Measurements from ENCODE around the gene MTO1. TPM values are rescaled to one million over a fixed set of nuclear protein-coding genes. Genes with fewer than 3 reads are reported as not detected.
"Not testable (repeated sequence)": the region's sequence is repeated elsewhere in the genome, so short reads cannot be mapped to it uniquely, and the experiment has no call there.

Gene MTO1
- total RNA-seq, 1 donor from 2014 or later = 27.9 TPM

DNA sequence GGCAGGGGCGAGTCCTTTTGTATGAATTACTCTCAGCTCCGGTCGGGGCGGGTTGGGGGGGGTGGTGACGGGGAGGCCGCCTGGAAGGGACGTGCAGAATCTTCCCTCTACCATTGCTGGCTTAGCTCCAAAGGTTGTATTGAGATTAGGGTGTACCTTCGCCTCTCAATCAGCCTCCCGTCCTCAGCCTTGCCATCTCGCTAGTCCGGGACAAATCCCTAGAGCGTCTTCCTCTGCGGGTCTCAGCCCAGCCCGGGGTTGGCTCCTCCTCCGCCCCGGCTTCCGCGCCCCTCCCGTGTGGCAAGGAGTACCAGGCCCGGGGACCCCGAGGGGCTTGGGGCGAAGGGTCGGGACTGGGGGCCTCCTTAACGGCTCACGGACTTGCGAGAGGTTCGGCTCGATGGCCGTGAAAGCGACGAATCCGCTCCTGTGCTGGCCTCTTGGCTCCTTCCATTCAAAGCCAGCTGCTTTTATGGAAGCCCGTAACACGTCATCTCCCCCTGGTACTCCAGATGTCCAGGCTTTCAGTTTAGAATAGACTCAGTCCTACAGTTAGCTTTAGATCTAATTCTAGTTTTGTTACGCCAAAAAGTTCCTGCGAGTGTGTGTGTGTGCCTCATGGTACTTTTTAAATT is 59.9 kb downstream of the MTO1 start:
- peaks cover 27% of the 10 kb centered on the region for H3K4me1 Mint-ChIP-seq (ENCODE audit: low read depth)
- peak overlapping the region; percentile 100 for H3K27ac Mint-ChIP-seq
- DNase-seq (ENCODE audit: low spot score) = peak; percentile 74
- peaks cover 50% of the 10 kb centered on the region for H3K36me3 Mint-ChIP-seq (ENCODE audit: low read depth)
- intact Hi-C loops (cut with micrococcal nuclease) = loop anchor here (1.0 to 10.0 kb wide), 10 partner anchors 59 to 1763 kb away; partner anchors contain the start of genes CGAS, COX7A2, KCNQ5 and MTO1
- peak overlapping the region; percentile 98 for H3K4me3 Mint-ChIP-seq (ENCODE audit: low read depth)
- no peaks in the 10 kb centered on the region for H3K9me3 Mint-ChIP-seq
- no peaks in the 10 kb centered on the region for H3K27me3 Mint-ChIP-seq (ENCODE audit: low read depth)

DNA sequence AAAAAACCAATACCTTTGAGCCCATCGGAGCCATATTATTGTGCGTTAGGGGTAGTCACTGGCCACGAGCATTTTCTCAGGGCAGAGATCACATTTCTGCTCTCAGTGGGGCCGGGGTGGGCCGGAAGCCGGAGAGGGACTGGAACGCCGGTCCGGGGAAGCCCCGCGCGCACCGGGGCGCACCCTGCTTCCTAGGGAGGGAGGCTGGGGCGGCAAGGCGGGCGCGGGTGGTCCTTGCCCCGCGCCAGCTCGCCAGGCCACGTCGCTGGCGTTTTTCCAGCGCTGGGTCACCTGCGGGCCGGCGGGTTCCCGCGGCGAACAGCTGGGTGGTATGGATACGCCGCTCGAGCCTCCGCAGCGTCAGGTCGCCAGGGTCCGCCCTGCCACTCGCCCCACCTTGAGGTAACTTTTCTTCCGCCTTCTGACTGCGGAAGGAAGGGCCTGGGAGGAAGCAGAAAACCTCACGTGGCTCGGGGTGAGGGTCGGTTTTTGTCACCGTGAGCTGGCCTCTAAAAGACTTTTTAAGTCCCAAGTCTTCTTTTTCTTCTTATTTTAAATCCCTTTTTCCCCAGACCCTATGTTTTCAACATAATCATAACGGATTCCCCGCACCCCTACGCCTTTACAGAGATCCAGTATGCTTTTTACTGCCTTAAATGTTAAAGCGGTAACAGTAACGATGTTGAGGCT is 62.0 kb downstream of the MTO1 start:
- Mint-ChIP-seq H3K27me3 (ENCODE audit: low read depth) (peaks cover 5% of the 10 kb centered on the region), H3K36me3 (ENCODE audit: low read depth) (peaks cover 28% of the 10 kb centered on the region), H3K9me3 (no peaks in the 10 kb centered on the region), H3K4me1 (ENCODE audit: low read depth) (peaks cover 14% of the 10 kb centered on the region), H3K4me3 (ENCODE audit: low read depth) (peak overlapping the region; percentile 98), H3K27ac (peak overlapping the region; percentile 100)
- intact Hi-C loops (cut with micrococcal nuclease) = loop anchor here (5.0 to 10.0 kb wide), 4 partner anchors 199 to 1761 kb away; partner anchors contain the start of genes COX7A2, KCNQ5 and TMEM30A
- DNase-seq (ENCODE audit: low spot score) = peak; percentile 78

DNA sequence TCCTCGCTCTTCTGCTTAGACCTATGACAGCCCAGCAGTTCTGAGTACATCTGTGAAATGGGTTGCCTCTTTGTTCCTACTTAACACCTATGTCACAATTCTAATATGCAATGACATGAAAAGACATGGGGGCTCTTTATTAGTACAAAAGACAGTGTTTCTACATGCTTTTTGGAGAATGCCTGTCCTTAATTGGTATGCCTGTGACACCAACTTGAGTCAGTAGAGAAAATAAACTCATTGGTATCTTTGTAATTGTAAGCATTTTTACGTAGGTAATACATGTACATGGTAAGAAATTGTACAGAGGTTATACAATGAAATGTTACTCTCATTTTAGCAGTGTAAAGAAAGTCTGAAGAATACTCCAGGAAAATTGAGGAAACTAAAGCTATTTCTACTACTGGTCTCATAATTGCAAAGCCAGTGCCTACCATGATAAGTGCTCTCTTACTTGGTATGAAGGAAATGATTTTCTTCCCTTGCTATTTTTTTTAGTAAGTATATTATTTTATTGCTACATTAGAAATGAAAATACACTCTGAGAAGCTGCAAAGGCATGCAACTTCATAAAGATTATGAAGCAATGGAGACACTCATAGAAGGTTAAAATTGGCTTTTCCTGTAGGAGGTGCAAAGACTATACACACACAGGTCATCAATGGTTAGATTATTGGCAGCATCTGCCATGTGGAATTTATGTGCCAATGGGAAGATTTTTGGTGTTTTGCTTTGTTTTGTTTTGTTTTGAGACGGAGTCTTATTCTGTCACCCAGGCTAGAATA is 64.2 kb downstream of the MTO1 start:
- H3K27ac Mint-ChIP-seq = no peak overlapping the region
- DNase-seq (ENCODE audit: low spot score) = no peak
- peaks cover 10% of the 10 kb centered on the region for H3K27me3 Mint-ChIP-seq (ENCODE audit: low read depth)
- peaks cover 7% of the 10 kb centered on the region for H3K36me3 Mint-ChIP-seq (ENCODE audit: low read depth)
- H3K4me3 Mint-ChIP-seq (ENCODE audit: low read depth) = no peak overlapping the region
- intact Hi-C loops (cut with micrococcal nuclease) = loop anchor here (10.0 kb wide), 1 partner anchor 1759 kb away; the partner anchor contains the start of gene TMEM30A
- H3K4me1 Mint-ChIP-seq (ENCODE audit: low read depth) = peaks cover 13% of the 10 kb centered on the region
- no peaks in the 10 kb centered on the region for H3K9me3 Mint-ChIP-seq

DNA sequence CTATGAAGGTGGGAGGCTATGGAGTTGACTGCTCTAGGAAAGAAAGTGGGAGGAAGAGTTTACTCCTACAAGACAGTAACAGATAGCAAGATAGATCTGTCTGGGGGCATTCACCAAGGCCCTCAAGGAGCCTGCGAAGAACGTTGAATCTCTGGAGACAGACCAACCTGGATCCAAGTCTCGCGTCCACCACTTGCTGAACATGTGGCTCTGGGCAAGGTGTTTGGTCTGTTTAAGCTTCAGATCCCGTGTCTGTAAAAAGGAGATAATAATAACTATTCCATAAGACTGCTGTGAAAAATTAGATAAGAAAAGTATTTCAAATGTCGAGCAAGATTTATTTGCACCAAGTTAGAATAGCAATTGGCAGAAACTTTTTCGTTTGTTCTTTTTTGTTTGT is 67.4 kb downstream of the MTO1 start:
- Mint-ChIP-seq H3K4me3 (ENCODE audit: low read depth) (no peak overlapping the region), H3K4me1 (ENCODE audit: low read depth) (peaks cover 5% of the 10 kb centered on the region), H3K36me3 (ENCODE audit: low read depth) (no peaks in the 10 kb centered on the region), H3K27ac (no peak overlapping the region), H3K27me3 (ENCODE audit: low read depth) (peaks cover 16% of the 10 kb centered on the region), H3K9me3 (no peaks in the 10 kb centered on the region)
- no peak for DNase-seq (ENCODE audit: low spot score)
- intact Hi-C loops (cut with micrococcal nuclease) = loop anchor here (10.0 kb wide), 1 partner anchor 1756 kb away; the partner anchor contains the start of gene TMEM30A

DNA sequence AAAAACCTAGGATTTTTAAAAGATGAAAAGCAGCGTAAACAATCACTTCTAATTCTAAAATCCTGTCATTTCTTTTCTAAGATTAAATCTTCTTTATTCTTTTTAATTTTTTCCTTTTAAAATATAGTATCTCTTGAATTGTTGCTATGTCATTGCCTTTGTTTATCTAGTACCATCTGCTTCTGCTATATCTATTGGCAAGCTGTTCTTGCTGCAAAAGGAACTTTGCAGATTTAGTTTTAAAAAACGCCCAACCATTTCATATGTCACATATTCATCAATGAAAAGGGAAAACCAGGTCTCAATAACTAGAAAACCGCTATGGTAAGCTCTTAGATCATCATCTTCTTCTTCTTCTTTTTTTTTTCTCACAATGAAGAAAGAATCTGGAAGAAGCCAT is 70.8 kb downstream of the MTO1 start:
- H3K36me3 Mint-ChIP-seq (ENCODE audit: low read depth) = no peaks in the 10 kb centered on the region
- no peaks in the 10 kb centered on the region for H3K9me3 Mint-ChIP-seq
- no peak for DNase-seq (ENCODE audit: low spot score)
- intact Hi-C loops (cut with micrococcal nuclease) = no loop called here
- H3K4me1 Mint-ChIP-seq (ENCODE audit: low read depth) = no peaks in the 10 kb centered on the region
- no peak overlapping the region for H3K4me3 Mint-ChIP-seq (ENCODE audit: low read depth)
- H3K27me3 Mint-ChIP-seq (ENCODE audit: low read depth) = peaks cover 20% of the 10 kb centered on the region
- no peak overlapping the region for H3K27ac Mint-ChIP-seq

DNA sequence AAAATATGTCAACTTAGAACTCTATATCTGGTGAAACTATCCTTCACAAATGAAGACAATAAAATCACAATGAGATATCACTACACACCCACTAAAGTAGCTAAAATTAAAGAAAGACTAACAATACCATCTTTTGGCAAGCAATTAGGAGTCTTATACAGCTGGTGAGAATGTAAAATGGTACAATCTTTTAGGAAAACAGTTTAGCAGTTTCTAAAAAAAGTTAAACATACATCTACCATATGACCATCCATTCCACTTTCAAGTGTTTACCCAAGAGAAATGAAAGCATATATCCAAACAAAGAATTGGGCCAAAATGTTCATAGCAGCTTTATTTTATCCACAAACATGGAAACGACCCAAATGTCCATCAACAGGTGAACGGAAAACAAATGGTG is 73.1 kb downstream of the MTO1 start:
- Mint-ChIP-seq H3K27me3 (ENCODE audit: low read depth) (peaks cover 11% of the 10 kb centered on the region), H3K4me1 (ENCODE audit: low read depth) (no peaks in the 10 kb centered on the region), H3K27ac (no peak overlapping the region), H3K4me3 (ENCODE audit: low read depth) (no peak overlapping the region), H3K9me3 (no peaks in the 10 kb centered on the region), H3K36me3 (ENCODE audit: low read depth) (no peaks in the 10 kb centered on the region)
- no peak for DNase-seq (ENCODE audit: low spot score)
- intact Hi-C loops (cut with micrococcal nuclease) = no loop called here

DNA sequence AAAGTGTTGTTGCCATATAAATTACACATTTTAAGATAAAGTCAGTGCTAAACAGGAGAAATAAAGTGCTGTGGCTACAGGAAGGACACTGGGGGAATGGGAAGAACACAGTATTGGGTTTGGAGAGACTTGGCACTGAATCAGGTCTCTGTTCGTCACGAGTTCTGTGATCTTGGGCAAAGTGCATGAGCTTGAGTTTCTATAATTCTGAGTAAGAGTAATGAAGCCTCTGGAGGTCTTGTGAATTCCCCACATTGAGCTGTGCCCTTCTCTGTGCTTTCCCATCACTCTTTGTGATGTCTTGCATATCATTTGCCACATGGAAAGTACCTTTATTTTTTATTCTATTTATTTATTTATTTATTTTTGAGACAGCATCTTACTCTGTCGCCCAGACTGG is 76.1 kb downstream of the MTO1 start:
- Mint-ChIP-seq H3K4me3 (ENCODE audit: low read depth) (no peak overlapping the region), H3K27me3 (ENCODE audit: low read depth) (peaks cover 8% of the 10 kb centered on the region), H3K4me1 (ENCODE audit: low read depth) (no peaks in the 10 kb centered on the region), H3K27ac (no peak overlapping the region), H3K36me3 (ENCODE audit: low read depth) (no peaks in the 10 kb centered on the region), H3K9me3 (no peaks in the 10 kb centered on the region)
- intact Hi-C loops (cut with micrococcal nuclease) = no loop called here
- no peak for DNase-seq (ENCODE audit: low spot score)

DNA sequence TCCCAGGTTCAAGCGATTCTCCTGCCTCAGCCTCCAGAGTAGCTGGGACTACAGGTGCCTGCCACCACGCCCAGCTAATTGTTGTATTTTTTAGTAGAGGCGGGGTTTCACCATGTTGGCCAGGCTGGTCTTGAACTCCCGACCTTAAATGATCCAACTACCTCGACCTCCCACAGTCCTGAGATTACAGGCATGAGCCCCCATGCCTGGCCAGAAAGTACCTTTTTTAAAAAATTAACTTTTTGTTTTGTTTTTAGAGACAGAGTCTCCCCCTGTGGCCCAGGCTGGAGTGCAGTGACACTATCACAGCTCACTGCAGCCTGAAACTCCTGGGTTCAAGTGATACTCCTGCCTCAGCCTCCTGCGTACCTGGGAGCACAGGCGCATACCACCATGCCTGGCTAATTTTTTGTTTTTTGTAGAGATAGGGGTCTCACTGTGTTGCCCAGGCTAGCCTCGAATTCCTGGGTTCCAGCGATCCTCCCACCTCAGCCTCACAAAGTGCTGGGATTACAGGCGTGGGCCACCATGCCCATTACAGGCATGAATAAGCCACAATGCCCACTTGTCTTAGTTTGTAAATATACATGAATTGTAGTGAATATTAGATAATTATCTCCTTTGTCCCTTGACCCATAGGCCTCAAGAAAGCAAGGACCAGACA is 76.7 kb downstream of the MTO1 start:
- no peaks in the 10 kb centered on the region for H3K9me3 Mint-ChIP-seq
- intact Hi-C loops (cut with micrococcal nuclease) = no loop called here
- no peaks in the 10 kb centered on the region for H3K4me1 Mint-ChIP-seq (ENCODE audit: low read depth)
- H3K36me3 Mint-ChIP-seq (ENCODE audit: low read depth) = no peaks in the 10 kb centered on the region
- H3K4me3 Mint-ChIP-seq (ENCODE audit: low read depth) = no peak overlapping the region
- DNase-seq (ENCODE audit: low spot score) = no peak
- peaks cover 4% of the 10 kb centered on the region for H3K27me3 Mint-ChIP-seq (ENCODE audit: low read depth)
- H3K27ac Mint-ChIP-seq = no peak overlapping the region

DNA sequence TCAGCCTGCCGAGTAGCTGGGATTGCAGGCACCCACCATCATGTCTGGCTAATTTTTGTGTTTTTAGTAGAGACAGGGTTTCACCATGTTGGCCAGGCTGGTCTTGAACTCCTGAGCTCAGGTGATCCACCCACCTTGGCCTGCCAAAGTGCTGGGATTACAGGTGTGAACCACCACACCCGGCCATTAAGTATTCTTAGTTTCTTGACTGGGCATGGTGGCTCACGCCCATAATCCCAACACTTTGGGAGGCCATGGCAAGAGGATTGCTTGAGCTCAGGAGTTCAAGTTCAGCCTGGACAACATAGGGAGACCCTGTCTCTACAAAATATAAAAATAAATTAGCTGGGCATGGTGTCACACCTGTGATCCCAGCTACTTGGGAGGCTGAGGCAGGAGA is 80.9 kb downstream of the MTO1 start:
- H3K9me3 Mint-ChIP-seq; DNase-seq (ENCODE audit: low spot score); intact Hi-C loops (cut with micrococcal nuclease); H3K27ac Mint-ChIP-seq; H3K4me1 Mint-ChIP-seq (ENCODE audit: low read depth); H3K27me3 Mint-ChIP-seq (ENCODE audit: low read depth); H3K4me3 Mint-ChIP-seq (ENCODE audit: low read depth); H3K36me3 Mint-ChIP-seq (ENCODE audit: low read depth): not testable (repeated sequence)

DNA sequence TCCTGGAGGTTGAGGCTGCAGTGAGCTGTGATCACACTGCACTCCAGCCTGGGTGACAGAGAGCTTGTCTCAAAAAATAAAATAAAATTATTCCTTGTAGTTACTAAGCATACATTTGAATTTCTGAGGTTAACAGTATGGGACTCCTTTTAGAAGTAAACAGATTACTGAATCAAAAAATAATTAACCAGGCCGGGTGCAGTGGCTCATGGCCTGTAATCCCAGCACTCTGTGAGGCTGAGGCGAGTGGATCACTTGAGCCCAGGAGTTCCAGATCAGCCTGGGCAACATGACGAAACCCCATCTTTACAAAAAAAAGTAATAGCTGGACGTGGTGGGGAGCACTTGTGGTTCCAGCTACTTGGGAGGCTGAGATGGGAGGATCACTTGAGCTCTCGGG is 81.4 kb downstream of the MTO1 start:
- intact Hi-C loops (cut with micrococcal nuclease) = no loop called here
- H3K4me1 Mint-ChIP-seq (ENCODE audit: low read depth) = peaks cover 1% of the 10 kb centered on the region
- H3K4me3 Mint-ChIP-seq (ENCODE audit: low read depth) = no peak overlapping the region
- no peak for DNase-seq (ENCODE audit: low spot score)
- H3K27ac Mint-ChIP-seq = no peak overlapping the region
- peaks cover 6% of the 10 kb centered on the region for H3K27me3 Mint-ChIP-seq (ENCODE audit: low read depth)
- H3K36me3 Mint-ChIP-seq (ENCODE audit: low read depth) = no peaks in the 10 kb centered on the region
- no peaks in the 10 kb centered on the region for H3K9me3 Mint-ChIP-seq

DNA sequence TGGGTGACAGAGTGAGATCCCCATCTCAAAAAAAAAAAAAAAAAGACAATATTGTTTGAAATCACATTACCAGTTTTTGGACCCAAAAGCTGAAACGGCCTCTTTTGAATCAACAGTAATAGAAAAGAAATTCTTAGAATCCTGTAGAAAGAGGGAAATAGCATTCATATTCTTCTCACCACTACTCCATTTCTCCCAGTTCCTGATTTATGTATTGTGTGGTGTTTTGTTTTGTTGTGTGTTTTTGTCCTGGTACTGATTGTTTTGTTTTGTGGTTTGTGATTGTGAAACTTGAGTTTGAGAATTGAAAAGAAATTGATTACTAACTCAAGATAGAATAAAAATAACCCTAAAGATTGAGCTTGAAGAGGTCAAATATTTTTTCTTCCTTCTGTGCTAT is 85.5 kb downstream of the MTO1 start:
- no peaks in the 10 kb centered on the region for H3K36me3 Mint-ChIP-seq (ENCODE audit: low read depth)
- no peak overlapping the region for H3K4me3 Mint-ChIP-seq (ENCODE audit: low read depth)
- intact Hi-C loops (cut with micrococcal nuclease) = no loop called here
- no peak for DNase-seq (ENCODE audit: low spot score)
- H3K27ac Mint-ChIP-seq = no peak overlapping the region
- peaks cover 1% of the 10 kb centered on the region for H3K4me1 Mint-ChIP-seq (ENCODE audit: low read depth)
- H3K9me3 Mint-ChIP-seq = no peaks in the 10 kb centered on the region
- H3K27me3 Mint-ChIP-seq (ENCODE audit: low read depth) = peaks cover 6% of the 10 kb centered on the region

All from activated T-helper 2 cell treated with anti-CD3 and anti-CD28 coated beads, Interferon-gamma antibody, Interleukin-2, Interleukin-4, amounts not matched to agents 10 μg/mL and 5 μg/mL and 100 μg/mL, durations not matched to agents 14 hours and 24 hours and 36 hours (primary cell).